H1 (cell line): ENCODE results near the gene TAAR1. TPM values are rescaled to one million over a fixed set of nuclear protein-coding genes. Genes with fewer than 3 reads are reported as not detected.

Source experiments
- CTCF ChIA-PET: fragments of 300-600 bp; sonication (Branson Sonifier 250); formaldehyde crosslinking; loops from one replicate; lab custom pipeline; 2021; ENCODE audit not compliant: partially characterized antibody; lab: Charles Lee
- POLR2A ChIA-PET: fragments of 300-600 bp; sonication (Branson Sonifier 250); formaldehyde crosslinking; loops from one replicate; lab custom pipeline; 2021; ENCODE audit warnings: inconsistent platforms; ENCODE audit not compliant: partially characterized antibody; lab: Charles Lee
- DNase-seq, 2 experiments: peaks; one replicate each; pipeline versions ENCODE4 v3.0.0 to v3.0.0-alpha.2; 2010 to 2022; ENCODE audit warnings: low spot score in 2 of 2, low read depth in 1 of 2, mixed read lengths in 1 of 2
- FAIRE-seq: peaks from 2 replicates; lab custom pipeline; 2011; peaks lifted over from hg19 to GRCh38; lab: Jason Lieb, UNC
- H2AFZ ChIP-seq: 2 replicates; pipeline ENCODE4 v1.8.1; 2012; ENCODE audit warnings: low read length, inconsistent platforms
- H2AK5ac ChIP-seq: 2 replicates; pipeline ENCODE4 v1.6.1; 2013; ENCODE audit warnings: low read depth, low read length
- H2BK120ac ChIP-seq: replicated peaks from 2 replicates; pipeline ENCODE3; 2013; ENCODE audit warnings: low read depth, low read length, inconsistent platforms
- H2BK12ac ChIP-seq: 2 replicates; pipeline ENCODE4 v1.6.1; 2013; ENCODE audit warnings: low read depth, low read length
- H2BK15ac ChIP-seq: 2 replicates; pipeline ENCODE4 v1.6.1; 2013; ENCODE audit warnings: low read length
- H2BK20ac ChIP-seq: 2 replicates; pipeline ENCODE4 v1.6.1; 2013; ENCODE audit warnings: low read length
- H2BK5ac ChIP-seq: 2 replicates; pipeline ENCODE4 v1.6.1; 2013; ENCODE audit warnings: low read depth, low read length
- H3K14ac ChIP-seq: 2 replicates; pipeline ENCODE4 v1.6.1; 2013; ENCODE audit warnings: inconsistent platforms; ENCODE audit not compliant: insufficient read length
- H3K18ac ChIP-seq: 2 replicates; pipeline ENCODE4 v1.6.1; 2013; ENCODE audit warnings: low read length; ENCODE audit errors: extremely low read depth
- H3K23ac ChIP-seq: 2 replicates; pipeline ENCODE4 v1.6.1; 2013; ENCODE audit warnings: inconsistent platforms; ENCODE audit not compliant: insufficient read length
- H3K23me2 ChIP-seq: 2 replicates; pipeline ENCODE4 v1.6.1; 2013; ENCODE audit warnings: low read depth, low read length
- H3K27ac ChIP-seq: 2 replicates; pipeline ENCODE4 v1.6.1; 2011; ENCODE audit warnings: low read depth, low read length, inconsistent platforms
- H3K27me3 ChIP-seq, 4 experiments: replicated peaks in 1 of 4; 1 replicate in 1 of 4; 2 replicates in 3 of 4; pipeline versions ENCODE4 v1.6.1 to v1.8.1; 2011 to 2013; ENCODE audit warnings: low read length in 3 of 4, mild to moderate bottlenecking in 3 of 4, inconsistent platforms in 2 of 4, mixed read lengths in 2 of 4, moderate library complexity in 1 of 4; ENCODE audit not compliant: control insufficient read depth in 3 of 4, insufficient read depth in 3 of 4; ENCODE audit errors: extremely low read depth in 1 of 4
- H3K36me3 ChIP-seq, 4 experiments: 2 replicates each; pipeline versions ENCODE4 v1.6.1 to v1.8.1; 2011 to 2013; ENCODE audit warnings: mild to moderate bottlenecking in 4 of 4, low read length in 3 of 4, moderate library complexity in 2 of 4, control low read depth in 1 of 4, inconsistent platforms in 1 of 4; ENCODE audit not compliant: insufficient read depth in 4 of 4, control insufficient read depth in 2 of 4
- H3K4ac ChIP-seq: replicated peaks from 2 replicates; pipeline ENCODE3; 2013; ENCODE audit warnings: low read length, low read depth, mixed read lengths, inconsistent platforms; ENCODE audit not compliant: insufficient read length
- H3K4me1 ChIP-seq, 4 experiments: replicated peaks in 1 of 4; 1 replicate in 1 of 4; 2 replicates in 3 of 4; pipeline versions ENCODE4 v1.6.1 to v1.8.1; 2011 to 2013; ENCODE audit warnings: low read length in 3 of 4, inconsistent platforms in 2 of 4, mixed read lengths in 1 of 4; ENCODE audit not compliant: insufficient read depth in 4 of 4, control insufficient read depth in 3 of 4
- H3K4me2 ChIP-seq, 2 experiments: 2 replicates each; pipeline versions ENCODE4 v1.6.1 to v1.8.1; 2011 to 2013; ENCODE audit warnings: low read depth in 2 of 2, low read length in 2 of 2, control low read depth in 1 of 2, inconsistent platforms in 1 of 2, mild to moderate bottlenecking in 1 of 2; ENCODE audit not compliant: insufficient read depth in 1 of 2
- H3K4me3 ChIP-seq, 4 experiments: fragments of 200-600, 300-600 bp in 1 of 4; sonication (generic), shearing (Covaris generic), sonication (Bioruptor Twin) in 1 of 4; 2 replicates each; pipeline versions ENCODE4 v1.5.1 to v1.8.1; 2011 to 2016; ENCODE audit warnings: low read length in 4 of 4, low read depth in 3 of 4, control low read depth in 2 of 4, inconsistent platforms in 2 of 4, mild to moderate bottlenecking in 2 of 4, mixed read lengths in 1 of 4, moderate library complexity in 1 of 4; ENCODE audit not compliant: insufficient read depth in 2 of 4; ENCODE audit errors: extremely low read depth in 1 of 4
- H3K56ac ChIP-seq: replicated peaks from 2 replicates; pipeline ENCODE3; 2013; ENCODE audit warnings: low read depth, mild to moderate bottlenecking, mixed read lengths, low read length, inconsistent platforms; ENCODE audit not compliant: insufficient read length
- H3K79me1 ChIP-seq: 2 replicates; pipeline ENCODE4 v1.6.1; 2013; ENCODE audit warnings: low read depth, low read length, control low read depth
- H3K79me2 ChIP-seq, 2 experiments: 2 replicates each; pipeline versions ENCODE4 v1.6.1 to v1.8.1; 2012 to 2013; ENCODE audit warnings: low read length in 2 of 2, mild to moderate bottlenecking in 2 of 2, inconsistent platforms in 1 of 2; ENCODE audit not compliant: insufficient read depth in 2 of 2, control insufficient read depth in 1 of 2
- H3K9ac ChIP-seq, 4 experiments: replicated peaks in 1 of 4; 1 replicate in 1 of 4; 2 replicates in 3 of 4; pipeline versions ENCODE4 v1.6.1 to v1.8.1; 2011 to 2013; ENCODE audit warnings: low read depth in 3 of 4, low read length in 3 of 4, control low read depth in 2 of 4, mild to moderate bottlenecking in 2 of 4, moderate library complexity in 2 of 4, inconsistent platforms in 1 of 4; ENCODE audit errors: extremely low read depth in 1 of 4
- H3K9me3 ChIP-seq, 2 experiments: 2 replicates each; pipeline versions ENCODE4 v1.6.1 to v1.8.1; 2012 to 2013; ENCODE audit warnings: mild to moderate bottlenecking in 2 of 2, moderate library complexity in 2 of 2, control low read depth in 1 of 2, inconsistent platforms in 1 of 2, low read depth in 1 of 2, low read length in 1 of 2, mixed read lengths in 1 of 2; ENCODE audit not compliant: insufficient read depth in 2 of 2
- H4K20me1 ChIP-seq, 2 experiments: replicated peaks in 1 of 2; 2 replicates each; pipeline versions ENCODE3 to v1.8.1; 2011 to 2013; ENCODE audit warnings: inconsistent platforms in 2 of 2, low read length in 2 of 2, mild to moderate bottlenecking in 1 of 2; ENCODE audit not compliant: insufficient read depth in 2 of 2, control insufficient read depth in 1 of 2
- H4K5ac ChIP-seq: 2 replicates; pipeline ENCODE4 v1.6.1; 2013; ENCODE audit warnings: low read length, low read depth, mixed read lengths, inconsistent platforms; ENCODE audit not compliant: insufficient read length
- H4K8ac ChIP-seq: 2 replicates; pipeline ENCODE4 v1.8.0; 2013; ENCODE audit warnings: mild to moderate bottlenecking, moderate library complexity, low read length, inconsistent platforms; ENCODE audit not compliant: insufficient read depth; ENCODE audit errors: extremely low read depth
- H4K91ac ChIP-seq: replicated peaks from 2 replicates; pipeline ENCODE3; 2013; ENCODE audit warnings: low read length, mixed read lengths, inconsistent platforms; ENCODE audit not compliant: insufficient read length
- CEBPB ChIP-seq: IDR thresholded peaks from 2 replicates; pipeline ENCODE4 v1.6.1; 2012; ENCODE audit warnings: low read depth, low read length
- CTBP2 ChIP-seq: IDR thresholded peaks from 2 replicates; pipeline ENCODE4 v1.7.0; 2011; ENCODE audit warnings: borderline replicate concordance, mild to moderate bottlenecking, moderate library complexity, mixed read lengths, low read length; ENCODE audit not compliant: insufficient read depth, insufficient read length
- HDAC6 ChIP-seq: IDR thresholded peaks from one replicate; pipeline ENCODE4 v1.7.1; 2012; ENCODE audit warnings: low read depth, mild to moderate bottlenecking, inconsistent platforms, low read length, moderate library complexity
- MAFK ChIP-seq: IDR thresholded peaks from 2 replicates; pipeline ENCODE4 v1.6.1; 2012; ENCODE audit warnings: low read depth, mild to moderate bottlenecking, improper control_type of control experiment, low read length
- POLR2A ChIP-seq, 2 experiments: IDR thresholded peaks; 1 replicate in 1 of 2; 2 replicates in 1 of 2; pipeline ENCODE4 v1.6.1; 2011; ENCODE audit warnings: low read depth in 2 of 2, low read length in 2 of 2, mild to moderate bottlenecking in 2 of 2; ENCODE audit errors: control extremely low read depth in 1 of 2
- POLR2AphosphoS5 ChIP-seq: IDR thresholded peaks from 2 replicates; pipeline ENCODE4 v1.6.1; 2011; ENCODE audit warnings: low read depth, low read length
- TCF12 ChIP-seq: IDR thresholded peaks from 2 replicates; pipeline ENCODE4 v1.6.1; 2011; ENCODE audit warnings: low read depth, mild to moderate bottlenecking, low read length
- USF2 ChIP-seq: IDR thresholded peaks from 2 replicates; pipeline ENCODE4 v1.6.1; 2011; ENCODE audit warnings: low read length, improper control_type of control experiment
- ZNF274 ChIP-seq: IDR thresholded peaks from 2 replicates; pipeline ENCODE4 v1.7.0; 2012; ENCODE audit warnings: low read length, borderline replicate concordance; ENCODE audit errors: extremely low read depth
- polyA plus RNA-seq, 7 experiments: library from polyadenylated mRNA; depleted of rRNA in 3 of 7; stranded (reverse) in 5 of 7; unstranded in 2 of 7; fragments of >200 nt in 5 of 7; fragments of 200-250 nt in 2 of 7; gene quantifications; 1 replicate in 5 of 7; 2 replicates in 1 of 7; 4 replicates in 1 of 7; pipeline versions ENCODE4 v1.2.1 to v1.2.3, GENCODE V29; 2011 to 2013; ENCODE audit warnings: missing spikeins in 2 of 7, mixed read lengths in 2 of 7
- total RNA-seq: library from RNA; stranded (reverse); fragmentation: NEBNext Ultra II Directional; extraction: Animal tissue kit (Norgen Biotek cat#: 25700); gene quantifications from 2 replicates; pipeline ENCODE4 v1.2.1, GENCODE V29; 2021

TAAR1 gene
- total and polyA plus RNA-seq, 2 of the 8 experiments (the other 6 are each of a cell fraction or from before 2014, with no cell fraction given): not detected

GRCh38 chr6:132675749-132676148 is 16.8 kb upstream of the TAAR1 start:
- ChIA-PET CTCF (interaction anchor here (0.6 to 1.8 kb wide), 3 partner anchors 25 to 102 kb away, joined by 3 to 4 read pairs (median 4); no protein-coding TSS in a partner anchor), POLR2A (no interaction called here)
- H3K79me2 ChIP-seq: no peaks in the 10 kb centered on the region
- H3K27me3 ChIP-seq: no peaks in the 10 kb centered on the region
- H2BK20ac ChIP-seq: no peak overlapping the region
- H2BK5ac ChIP-seq: no peak overlapping the region
- H3K36me3 ChIP-seq: no peaks in the 10 kb centered on the region
- H3K9ac ChIP-seq: no peak overlapping the region
- H3K23me2 ChIP-seq: no peaks in the 10 kb centered on the region
- TF ChIP-seq TCF12 (no peak), USF2 (no peak), CEBPB (no peak), POLR2AphosphoS5 (no peak), HDAC6 (no peak), CTBP2 (no peak), MAFK (no peak), POLR2A (IDR thresholded peaks at IDR 0.05; ENCODE audit: control extremely low read depth in 1 of 2, low read depth in 2 of 2, low read length in 2 of 2) (no peak), ZNF274 (no peak)
- no peaks in the 10 kb centered on the region for H3K4me1 ChIP-seq
- H3K4ac ChIP-seq: no peak overlapping the region
- no peaks in the 10 kb centered on the region for H3K79me1 ChIP-seq
- no peak overlapping the region for H2BK15ac ChIP-seq
- H3K18ac ChIP-seq: no peak overlapping the region
- DNase-seq: no peak
- no peak overlapping the region for H3K4me3 ChIP-seq
- H3K4me2 ChIP-seq: no peak overlapping the region
- H3K23ac ChIP-seq: no peak overlapping the region
- no peak overlapping the region for H4K91ac ChIP-seq
- H4K20me1 ChIP-seq: no peaks in the 10 kb centered on the region
- no peak overlapping the region for H3K27ac ChIP-seq
- FAIRE-seq: no peak
- no peak overlapping the region for H2AFZ ChIP-seq
- H3K56ac ChIP-seq: no peak overlapping the region
- H4K5ac ChIP-seq: no peak overlapping the region
- no peak overlapping the region for H2BK12ac ChIP-seq
- H4K8ac ChIP-seq: no peak overlapping the region
- no peak overlapping the region for H2AK5ac ChIP-seq
- H3K14ac ChIP-seq: no peak overlapping the region
- no peak overlapping the region for H2BK120ac ChIP-seq
- no peaks in the 10 kb centered on the region for H3K9me3 ChIP-seq
